Neural progenitor cell (in vitro differentiated cells): ENCODE results near the gene CACNA2D4. TPM values are rescaled to one million over a fixed set of nuclear protein-coding genes. Genes with fewer than 3 reads are reported as not detected.
A peak's percentile ranks its signal among the peaks of the same experiment; 100 is the strongest.

ENCODE experiments used
- DNase-seq: peaks from one replicate; pipeline ENCODE4 v3.0.0-alpha.2; 2016; ENCODE audit warnings: low spot score
- H2AFZ ChIP-seq: fragments of 200-600 bp; sonication (generic); replicated peaks from 2 replicates; pipeline ENCODE4 v1.6.1; 2016; ENCODE audit warnings: antibody characterized with exemption
- H3F3A ChIP-seq: fragments of 200-600 bp; sonication (generic); 2 replicates; pipeline ENCODE4 v1.6.1; 2016; ENCODE audit warnings: antibody characterized with exemption, low read depth
- H3K27ac ChIP-seq: fragments of 200-600 bp; sonication (generic); 2 replicates; pipeline ENCODE4 v1.5.1; 2016; ENCODE audit warnings: mild to moderate bottlenecking
- H3K27me3 ChIP-seq: fragments of 200-600 bp; sonication (generic); 2 replicates; pipeline ENCODE4 v1.6.1; 2016; ENCODE audit warnings: mild to moderate bottlenecking, moderate library complexity
- H3K36me3 ChIP-seq: fragments of 200-600 bp; sonication (generic); 2 replicates; pipeline ENCODE4 v1.5.1; 2016
- H3K4me1 ChIP-seq: fragments of 200-600 bp; sonication (generic); 2 replicates; pipeline ENCODE4 v1.6.1; 2016; ENCODE audit warnings: mixed run types
- H3K4me2 ChIP-seq: fragments of 200-600 bp; sonication (generic); 2 replicates; pipeline ENCODE4 v1.6.1; 2016
- H3K4me3 ChIP-seq: fragments of 200-600 bp; sonication (generic); 2 replicates; pipeline ENCODE4 v1.5.1; 2016
- H3K79me2 ChIP-seq: fragments of 200-600 bp; sonication (generic); 2 replicates; pipeline ENCODE4 v1.6.1; 2016; ENCODE audit warnings: low read depth
- H3K9ac ChIP-seq: fragments of 200-600 bp; sonication (generic); 2 replicates; pipeline ENCODE4 v1.6.1; 2016
- H3K9me3 ChIP-seq: fragments of 200-600 bp; sonication (generic); 2 replicates; pipeline ENCODE4 v1.5.1; 2016; ENCODE audit warnings: low read depth
- H4K20me1 ChIP-seq: fragments of 200-600 bp; sonication (generic); 2 replicates; pipeline ENCODE4 v1.6.1; 2016; ENCODE audit warnings: low read depth
- H3K27ac Mint-ChIP-seq: 3 replicates; pipeline ENCODE4 v1.8.0; 2021; ENCODE audit warnings: mixed read lengths
- H3K27me3 Mint-ChIP-seq: 2 replicates; pipeline ENCODE4 v1.8.0; 2022; ENCODE audit warnings: low read depth, mild to moderate bottlenecking, inconsistent platforms, moderate library complexity, mixed read lengths; ENCODE audit not compliant: insufficient read depth
- H3K36me3 Mint-ChIP-seq: 3 replicates; pipeline ENCODE4 v1.8.0; 2021; ENCODE audit warnings: mixed read lengths
- H3K4me1 Mint-ChIP-seq: 3 replicates; pipeline ENCODE4 v1.8.0; 2021; ENCODE audit warnings: mixed read lengths
- H3K4me3 Mint-ChIP-seq: 3 replicates; pipeline ENCODE4 v1.8.0; 2021; ENCODE audit warnings: mild to moderate bottlenecking, moderate library complexity, mixed read lengths
- H3K9me3 Mint-ChIP-seq: 3 replicates; pipeline ENCODE4 v1.8.0; 2020; ENCODE audit warnings: mixed read lengths
- EZH2 ChIP-seq: fragments of 200-600 bp; sonication (generic); IDR thresholded peaks from 2 replicates; pipeline ENCODE4 v1.6.1; 2017; ENCODE audit warnings: antibody characterized with exemption, mild to moderate bottlenecking, moderate library complexity
- EZH2phosphoT487 ChIP-seq: fragments of 200-600 bp; sonication (generic); IDR thresholded peaks from 2 replicates; pipeline ENCODE4 v1.6.1; 2017; ENCODE audit warnings: antibody characterized with exemption
- total RNA-seq: library from RNA; depleted of rRNA; stranded (reverse); fragments of >200 nt; gene quantifications from 2 replicates; pipeline ENCODE4 v1.2.3, GENCODE V29; 2015; ENCODE audit warnings: low replicate concordance
- TF ChIP-seq, protein P1 (sequence below): fragments of 200-600 bp; sonication (generic); IDR thresholded peaks from 2 replicates; pipeline ENCODE4 v1.5.1; 2017; ENCODE audit warnings: antibody characterized with exemption, mild to moderate bottlenecking

CACNA2D4 gene
- total RNA-seq, 1 donor from 2014 or later: 3.0 TPM

DNA sequence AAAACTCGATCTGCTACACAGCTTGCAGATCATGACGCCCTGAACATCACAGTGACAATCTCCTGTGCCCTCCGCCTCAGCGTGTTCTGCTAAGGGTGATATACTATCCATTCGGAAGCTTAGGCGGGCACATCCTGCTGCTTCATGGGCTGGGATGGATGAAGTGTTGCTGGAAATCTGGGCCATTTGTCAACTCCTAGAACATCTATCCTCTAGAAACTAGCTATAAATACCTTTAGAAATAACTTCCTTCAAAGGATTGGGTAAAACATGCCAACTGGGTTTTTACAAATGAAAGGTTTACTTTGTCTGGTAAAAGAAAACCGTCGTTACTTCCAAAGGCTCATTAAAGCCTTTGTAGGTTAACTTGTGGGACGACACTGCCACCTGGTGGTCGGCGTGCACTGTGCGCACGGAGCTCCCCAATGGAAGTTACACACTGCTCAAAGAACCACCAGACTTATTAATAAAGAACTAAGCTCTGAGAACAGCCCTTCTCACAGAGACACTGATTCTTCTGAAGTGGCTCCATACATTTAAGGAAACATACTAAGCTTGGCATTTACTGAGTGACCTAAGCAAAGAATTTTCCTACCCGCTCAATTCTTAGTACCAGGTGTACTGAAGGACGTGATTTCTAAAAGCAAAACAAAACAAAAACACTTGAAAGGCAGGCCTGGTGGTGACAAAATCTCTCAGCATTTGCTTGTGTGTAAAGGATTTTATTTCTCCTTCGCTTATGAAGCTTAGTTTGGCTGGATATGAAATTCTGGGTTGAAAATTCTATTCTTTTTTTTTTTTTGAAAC is 21.6 kb upstream of the CACNA2D4 start:
- peak overlapping the region; percentile 53 for H3K4me2 ChIP-seq

DNA sequence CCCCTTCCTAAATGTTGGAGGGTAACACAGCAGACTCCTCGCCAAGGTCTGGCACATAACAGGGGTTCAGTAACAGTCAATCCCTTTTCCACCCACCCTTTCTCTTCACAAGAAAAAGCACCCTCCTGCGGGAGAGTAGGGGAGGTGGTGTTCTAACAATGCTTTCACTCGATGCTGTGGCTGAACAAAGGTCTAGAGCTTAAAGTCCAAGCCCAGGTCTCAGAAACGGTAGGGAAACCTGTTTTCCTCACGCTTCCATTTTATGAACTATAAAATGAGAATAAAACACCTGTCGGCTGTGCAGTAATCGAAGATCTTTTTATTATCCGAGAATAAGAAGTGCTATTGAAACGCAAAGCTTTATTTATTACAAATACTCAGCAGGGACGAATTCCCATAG is 20.9 kb upstream of the CACNA2D4 start:
- no peaks in the 10 kb centered on the region for H3K79me2 ChIP-seq
- H3K27ac Mint-ChIP-seq: no peak overlapping the region
- peaks cover 11% of the 10 kb centered on the region for H3K4me1 ChIP-seq
- no peak overlapping the region for H3K4me3 Mint-ChIP-seq
- no peak overlapping the region for H3K27ac ChIP-seq
- H3K4me3 ChIP-seq: no peak overlapping the region
- H3K27me3 Mint-ChIP-seq: peaks cover 3% of the 10 kb centered on the region
- peak overlapping the region; percentile 53 for H3K4me2 ChIP-seq
- H3K9me3 ChIP-seq: no peaks in the 10 kb centered on the region
- no peaks in the 10 kb centered on the region for H3K27me3 ChIP-seq
- no peak overlapping the region for H3K9ac ChIP-seq
- peaks cover 7% of the 10 kb centered on the region for H3F3A ChIP-seq
- no peak for TF ChIP-seq EZH2phosphoT487
- TF ChIP-seq, protein P1, sequence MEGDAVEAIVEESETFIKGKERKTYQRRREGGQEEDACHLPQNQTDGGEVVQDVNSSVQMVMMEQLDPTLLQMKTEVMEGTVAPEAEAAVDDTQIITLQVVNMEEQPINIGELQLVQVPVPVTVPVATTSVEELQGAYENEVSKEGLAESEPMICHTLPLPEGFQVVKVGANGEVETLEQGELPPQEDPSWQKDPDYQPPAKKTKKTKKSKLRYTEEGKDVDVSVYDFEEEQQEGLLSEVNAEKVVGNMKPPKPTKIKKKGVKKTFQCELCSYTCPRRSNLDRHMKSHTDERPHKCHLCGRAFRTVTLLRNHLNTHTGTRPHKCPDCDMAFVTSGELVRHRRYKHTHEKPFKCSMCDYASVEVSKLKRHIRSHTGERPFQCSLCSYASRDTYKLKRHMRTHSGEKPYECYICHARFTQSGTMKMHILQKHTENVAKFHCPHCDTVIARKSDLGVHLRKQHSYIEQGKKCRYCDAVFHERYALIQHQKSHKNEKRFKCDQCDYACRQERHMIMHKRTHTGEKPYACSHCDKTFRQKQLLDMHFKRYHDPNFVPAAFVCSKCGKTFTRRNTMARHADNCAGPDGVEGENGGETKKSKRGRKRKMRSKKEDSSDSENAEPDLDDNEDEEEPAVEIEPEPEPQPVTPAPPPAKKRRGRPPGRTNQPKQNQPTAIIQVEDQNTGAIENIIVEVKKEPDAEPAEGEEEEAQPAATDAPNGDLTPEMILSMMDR: no peak
- no peak for TF ChIP-seq EZH2
- H3K4me1 Mint-ChIP-seq: peaks cover 11% of the 10 kb centered on the region
- no peaks in the 10 kb centered on the region for H3K36me3 ChIP-seq
- H3K36me3 Mint-ChIP-seq: peaks cover 23% of the 10 kb centered on the region
- H4K20me1 ChIP-seq: no peaks in the 10 kb centered on the region
- peaks cover 4% of the 10 kb centered on the region for H3K9me3 Mint-ChIP-seq
- peak overlapping the region; percentile 69 for H2AFZ ChIP-seq
- DNase-seq: peak; percentile 37

More for the DNA sequence above, 21.6 kb upstream of the CACNA2D4 start:
- Histone ChIP-seq H3K27me3 (no peaks in the 10 kb centered on the region), H3K4me3 (no peak overlapping the region), H3K79me2 (no peaks in the 10 kb centered on the region), H3K4me1 (peaks cover 11% of the 10 kb centered on the region), H3F3A (peaks cover 7% of the 10 kb centered on the region), H3K9me3 (no peaks in the 10 kb centered on the region), H3K36me3 (peaks cover under 1% of the 10 kb centered on the region), H3K27ac (no peak overlapping the region), H3K9ac (no peak overlapping the region), H2AFZ (peak overlapping the region; percentile 69), H4K20me1 (no peaks in the 10 kb centered on the region)
- H3K27me3 Mint-ChIP-seq: no peaks in the 10 kb centered on the region
- H3K36me3 Mint-ChIP-seq: peaks cover 28% of the 10 kb centered on the region
- DNase-seq: peak; percentile 83
- H3K4me1 Mint-ChIP-seq: peaks cover 11% of the 10 kb centered on the region
- no peak overlapping the region for H3K4me3 Mint-ChIP-seq
- peak overlapping the region; percentile 39 for H3K27ac Mint-ChIP-seq
- TF ChIP-seq EZH2 (no peak), EZH2phosphoT487 (no peak)
- TF ChIP-seq, protein P1: peak; percentile 100
- H3K9me3 Mint-ChIP-seq: peaks cover 5% of the 10 kb centered on the region

DNA sequence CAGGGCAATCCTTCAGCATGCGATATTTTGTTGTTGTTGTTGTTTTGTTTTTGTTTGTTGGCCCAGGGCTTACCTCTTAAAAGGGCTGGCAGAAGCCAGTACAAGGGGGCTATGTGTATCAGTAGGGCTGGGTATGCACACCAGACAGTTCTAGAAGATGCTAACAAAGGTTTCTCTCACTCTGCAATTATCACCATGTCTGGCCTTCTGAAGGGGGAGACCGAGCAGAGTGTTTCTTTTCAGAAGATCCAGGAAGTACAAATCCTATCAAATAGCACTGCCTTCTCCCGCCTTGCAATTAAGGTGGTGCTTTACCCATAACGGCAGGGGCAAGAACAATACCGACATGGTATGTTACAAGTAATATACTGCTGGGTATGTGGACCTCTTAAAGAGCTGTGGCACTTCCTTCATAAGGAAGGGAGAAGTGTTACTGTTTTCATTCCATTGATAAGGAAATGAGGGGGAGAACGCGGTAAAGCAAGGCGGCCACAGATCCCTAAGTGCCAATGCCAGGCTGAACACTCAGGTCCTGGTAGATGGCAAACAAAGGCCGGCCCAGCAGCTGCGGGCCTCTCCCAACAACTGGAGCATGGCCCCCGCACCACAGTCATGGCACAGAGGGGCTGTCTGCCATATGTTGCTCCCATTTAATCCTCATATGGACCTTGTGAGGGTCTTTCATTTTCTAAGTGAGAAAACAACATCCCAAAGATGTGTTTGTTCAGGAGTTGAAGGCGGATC is 19.2 kb upstream of the CACNA2D4 start:
- peaks cover 7% of the 10 kb centered on the region for H3K36me3 Mint-ChIP-seq
- no peak for DNase-seq
- Histone ChIP-seq H3K36me3 (no peaks in the 10 kb centered on the region), H3K27ac (no peak overlapping the region), H3K4me2 (no peak overlapping the region), H3K79me2 (no peaks in the 10 kb centered on the region), H3K27me3 (no peaks in the 10 kb centered on the region), H3K9me3 (no peaks in the 10 kb centered on the region), H3K4me1 (peaks cover 21% of the 10 kb centered on the region), H4K20me1 (no peaks in the 10 kb centered on the region), H3K9ac (no peak overlapping the region), H3F3A (peaks cover 19% of the 10 kb centered on the region), H2AFZ (no peak overlapping the region), H3K4me3 (no peak overlapping the region)
- H3K27ac Mint-ChIP-seq: peak overlapping the region; percentile 24
- H3K4me3 Mint-ChIP-seq: no peak overlapping the region
- H3K27me3 Mint-ChIP-seq: peaks cover 8% of the 10 kb centered on the region
- TF ChIP-seq, protein P1: no peak
- TF ChIP-seq EZH2 (no peak), EZH2phosphoT487 (no peak)
- H3K4me1 Mint-ChIP-seq: peaks cover 27% of the 10 kb centered on the region
- no peaks in the 10 kb centered on the region for H3K9me3 Mint-ChIP-seq
